Cerebellar nuclear complex (tissue), 1 donor: ENCODE results near the gene ATP6V1B1.

Experiments
- DNase-seq, 2 experiments: peaks; one replicate each; lab custom pipeline; 2025; lab: John Stamatoyannopoulos, UW

ATP6V1B1 gene

GRCh38 chr2:70943205-70943871 is 7.6 kb downstream of the ATP6V1B1 start:
- DNase-seq, result no peak

- no peak for DNase-seq
Observed at GRCh38 chr2:70944111-70944690, 8.5 kb downstream of the ATP6V1B1 start.

- no peak for DNase-seq
Observed at GRCh38 chr2:70946832-70947442, 11.2 kb downstream of the ATP6V1B1 start.

- no peak for DNase-seq
Observed at GRCh38 chr2:70947556-70948184, 12.0 kb downstream of the ATP6V1B1 start.

GRCh38 chr2:70948337-70949003 is 12.8 kb downstream of the ATP6V1B1 start:
- peak in 1 of 2 experiments; percentile 23 for DNase-seq

GRCh38 chr2:70949086-70949485 is 13.4 kb downstream of the ATP6V1B1 start:
- no peak for DNase-seq

- no peak for DNase-seq
Observed at GRCh38 chr2:70954886-70955285, 19.2 kb downstream of the ATP6V1B1 start.

GRCh38 chr2:70956141-70956540 is 20.4 kb downstream of the ATP6V1B1 start:
- no peak for DNase-seq

- DNase-seq, result no peak
Observed at GRCh38 chr2:70957798-70958197, 22.1 kb downstream of the ATP6V1B1 start.

GRCh38 chr2:70958759-70959158 is 23.1 kb downstream of the ATP6V1B1 start:
- no peak for DNase-seq

GRCh38 chr2:70959271-70959761 is 23.6 kb downstream of the ATP6V1B1 start:
- DNase-seq, result no peak

GRCh38 chr2:70959851-70960832 is 24.4 kb downstream of the ATP6V1B1 start:
- DNase-seq, result no peak

- DNase-seq, result no peak
Observed at GRCh38 chr2:70960833-70961647, 25.3 kb downstream of the ATP6V1B1 start.

GRCh38 chr2:70961648-70961994 is 25.9 kb downstream of the ATP6V1B1 start:
- no peak for DNase-seq

- DNase-seq, result no peak
Observed at GRCh38 chr2:70962211-70962884, 26.6 kb downstream of the ATP6V1B1 start.

GRCh38 chr2:70962885-70963878 is 27.5 kb downstream of the ATP6V1B1 start:
- no peak for DNase-seq

- DNase-seq, result no peak
Observed at GRCh38 chr2:70964133-70964532, 28.4 kb downstream of the ATP6V1B1 start.

GRCh38 chr2:70964596-70965386 is 29.1 kb downstream of the ATP6V1B1 start:
- no peak for DNase-seq
